ENCODE data around the gene PARM1.

The PARM1 gene

DNA sequence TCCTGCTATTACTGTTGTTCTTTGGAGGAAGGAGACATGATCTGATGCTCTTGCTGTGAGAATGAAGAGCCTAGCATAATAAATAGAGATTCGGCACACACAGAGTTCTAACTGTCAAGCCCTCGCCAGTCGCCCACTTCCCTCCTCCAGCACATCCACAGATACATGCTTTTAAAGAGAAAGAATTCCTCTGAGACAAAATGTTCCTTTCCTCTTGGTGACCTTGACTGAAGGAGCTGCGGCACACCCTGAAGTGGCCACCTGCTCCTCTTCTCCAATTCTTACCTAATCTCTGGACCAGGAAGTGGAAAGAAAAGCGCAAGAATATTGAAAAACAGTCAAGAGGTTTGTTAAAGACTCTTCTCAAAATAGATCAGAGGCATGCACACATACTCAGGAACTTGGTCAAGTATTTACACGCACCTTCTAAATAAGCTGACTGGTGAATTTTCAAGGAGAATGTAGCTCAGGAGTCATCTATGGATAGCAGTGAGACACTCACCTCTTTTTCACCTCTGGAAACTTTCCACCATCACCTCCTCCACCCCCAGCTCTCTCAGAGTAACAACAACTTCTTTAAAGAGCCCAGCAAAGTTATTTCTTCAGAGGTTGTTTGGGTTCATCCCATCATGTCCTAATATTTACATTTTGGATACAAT lies 95.4 kb downstream of the PARM1 start:
- DNase-seq (ENCODE audit: low read depth in 2 of 2, low spot score in 1 of 2), result no peak

- DNase-seq (ENCODE audit: low read depth in 2 of 2, low spot score in 1 of 2), result no peak
Measured at GRCh38 chr4:75030028-75030427, 97.1 kb downstream of the PARM1 start.

- DNase-seq (ENCODE audit: low read depth in 2 of 2, low spot score in 1 of 2), result no peak
Measured at GRCh38 chr4:75030649-75031235, 97.8 kb downstream of the PARM1 start.

- DNase-seq (ENCODE audit: low read depth in 2 of 2, low spot score in 1 of 2), result no peak
Measured at GRCh38 chr4:75031775-75032174, 98.9 kb downstream of the PARM1 start.

DNA sequence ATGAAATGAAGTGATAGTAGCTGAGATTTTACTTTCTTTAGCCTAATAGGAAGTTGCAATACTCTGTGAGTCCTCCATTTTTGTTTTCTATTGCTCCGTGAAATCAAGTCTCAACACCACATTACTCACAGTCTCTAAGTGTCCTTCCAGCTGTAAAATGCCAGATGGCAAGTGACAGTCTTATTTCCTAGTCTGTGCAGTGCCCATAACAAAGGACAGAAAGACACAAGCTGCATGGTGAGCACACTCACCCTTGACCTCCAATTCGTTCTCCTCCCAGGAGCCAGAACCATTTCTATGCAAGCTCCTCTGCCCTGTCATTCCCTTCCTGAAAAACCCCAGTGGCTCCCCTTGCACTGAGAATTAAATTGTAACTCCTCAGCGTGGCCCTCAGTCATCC lies 101.6 kb downstream of the PARM1 start:
- DNase-seq (ENCODE audit: low read depth in 2 of 2, low spot score in 1 of 2), result no peak

GRCh38 chr4:75035321-75035720 lies 102.4 kb downstream of the PARM1 start:
- no peak for DNase-seq (ENCODE audit: low read depth in 2 of 2, low spot score in 1 of 2)

GRCh38 chr4:75036046-75036830 lies 103.3 kb downstream of the PARM1 start:
- no peak for DNase-seq (ENCODE audit: low read depth in 2 of 2, low spot score in 1 of 2)

- no peak for DNase-seq (ENCODE audit: low read depth in 2 of 2, low spot score in 1 of 2)
Measured at GRCh38 chr4:75037252-75037651, 104.3 kb downstream of the PARM1 start.

- no peak for DNase-seq (ENCODE audit: low read depth in 2 of 2, low spot score in 1 of 2)
Measured at GRCh38 chr4:75038376-75038775, 105.5 kb downstream of the PARM1 start.

- DNase-seq (ENCODE audit: low read depth in 2 of 2, low spot score in 1 of 2), result no peak
Measured at GRCh38 chr4:75040703-75041102, 107.8 kb downstream of the PARM1 start.

- no peak for DNase-seq (ENCODE audit: low read depth in 2 of 2, low spot score in 1 of 2)
Measured at GRCh38 chr4:75042601-75043208, 109.8 kb downstream of the PARM1 start.

DNA sequence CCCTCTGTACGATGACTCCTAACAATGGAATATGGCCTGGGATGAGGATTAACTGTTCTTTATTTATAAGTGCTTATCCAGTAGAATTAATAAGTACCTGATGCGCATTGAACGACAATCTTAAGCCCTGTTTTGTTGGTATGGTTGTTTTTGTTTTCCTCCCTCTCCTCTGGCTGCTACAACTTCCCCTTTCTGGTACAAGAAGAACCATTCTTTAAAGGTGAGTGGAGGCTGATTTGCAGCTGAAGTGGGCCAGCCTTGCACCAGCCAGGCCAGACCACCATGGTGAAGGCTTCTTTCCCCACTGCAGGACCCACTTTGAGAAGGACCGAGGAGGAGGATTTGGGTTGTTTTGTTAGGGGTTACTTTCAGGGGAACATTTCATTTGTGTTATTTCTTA lies 113.3 kb downstream of the PARM1 start:
- DNase-seq (ENCODE audit: low read depth in 2 of 2, low spot score in 1 of 2), result no peak

GRCh38 chr4:75046641-75047040 lies 113.7 kb downstream of the PARM1 start:
- no peak for DNase-seq (ENCODE audit: low read depth in 2 of 2, low spot score in 1 of 2)

- no peak for DNase-seq (ENCODE audit: low read depth in 2 of 2, low spot score in 1 of 2)
Measured at GRCh38 chr4:75048208-75048879, 115.4 kb downstream of the PARM1 start.

- no peak for DNase-seq (ENCODE audit: low read depth in 2 of 2, low spot score in 1 of 2)
Measured at GRCh38 chr4:75051431-75051830, 118.5 kb downstream of the PARM1 start.

DNA sequence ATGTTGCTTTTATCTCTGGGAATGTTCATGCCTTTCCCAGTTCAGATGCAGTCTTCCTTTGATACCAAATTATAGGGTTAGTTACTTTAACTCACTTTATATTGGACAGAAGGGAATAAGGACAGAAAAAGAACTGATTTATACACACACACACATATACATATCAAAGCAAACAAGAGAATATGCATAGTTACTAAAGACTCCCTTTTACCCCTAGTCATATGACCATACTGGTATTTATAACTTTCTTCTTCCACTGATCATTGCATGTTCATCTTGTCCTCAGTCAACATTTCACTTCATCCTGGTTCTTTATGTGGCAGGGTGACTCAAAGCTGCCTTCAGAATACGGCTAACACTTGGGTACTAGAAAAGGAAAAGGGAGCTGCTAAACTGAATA lies 120.4 kb downstream of the PARM1 start:
- no peak for DNase-seq (ENCODE audit: low read depth in 2 of 2, low spot score in 1 of 2)

DNA sequence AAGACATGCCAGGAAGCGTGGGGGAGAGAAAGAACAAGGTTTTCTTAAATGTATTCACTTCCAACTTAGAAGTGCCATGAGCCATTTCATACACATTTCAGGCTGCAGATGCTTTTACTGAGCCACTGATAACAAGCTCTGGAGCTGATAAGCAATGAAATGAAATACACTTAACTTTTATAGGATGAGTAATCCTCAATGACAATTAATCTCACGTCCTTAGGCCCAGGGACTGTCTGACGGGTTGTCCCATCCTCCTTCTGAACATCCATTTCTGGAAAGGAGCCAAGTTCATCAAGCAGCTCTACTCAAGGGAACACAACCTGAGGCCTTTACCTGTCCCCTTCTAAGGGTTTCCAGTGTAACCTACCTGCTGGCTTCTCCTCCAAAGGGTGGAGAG lies 121.2 kb downstream of the PARM1 start:
- DNase-seq (ENCODE audit: low read depth in 2 of 2, low spot score in 1 of 2), result no peak

GRCh38 chr4:75056277-75056676 lies 123.4 kb downstream of the PARM1 start:
- no peak for DNase-seq (ENCODE audit: low read depth in 2 of 2, low spot score in 1 of 2)

GRCh38 chr4:75057369-75057768 lies 124.5 kb downstream of the PARM1 start:
- DNase-seq (ENCODE audit: low read depth in 2 of 2, low spot score in 1 of 2), result no peak

DNA sequence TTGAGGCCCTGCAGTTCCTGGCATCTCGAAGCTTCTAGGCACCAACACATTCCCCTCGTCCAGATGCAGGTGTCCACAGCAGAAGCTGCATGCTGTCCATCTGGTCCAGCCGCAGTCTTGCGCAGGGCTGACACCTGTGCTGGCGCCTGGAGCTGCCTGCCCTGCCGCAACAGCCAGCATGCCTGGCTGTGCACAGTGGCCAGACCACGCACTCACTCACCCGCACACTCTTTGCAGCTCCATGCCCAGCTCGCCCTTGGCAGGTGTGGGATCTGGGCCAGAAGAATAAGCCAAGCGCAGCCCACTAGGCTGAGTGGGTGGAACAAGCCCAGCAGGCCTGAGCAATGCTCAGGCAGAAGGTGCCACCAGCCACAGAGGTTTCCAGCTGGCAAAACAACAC lies 125.6 kb downstream of the PARM1 start:
- DNase-seq (ENCODE audit: low read depth in 2 of 2, low spot score in 1 of 2), result no peak

- DNase-seq (ENCODE audit: low read depth in 2 of 2, low spot score in 1 of 2), result no peak
Measured at GRCh38 chr4:75063433-75063832, 130.5 kb downstream of the PARM1 start.

Data from stimulated activated CD8-positive, alpha-beta memory T cell treated with anti-CD3 and anti-CD28 coated beads, Interleukin-4, amount 100 ng/mL, for 4 hours (primary cell).